GM12878 (cell line): Measurements from ENCODE around the gene ZNF423.

Experiments used
- CHD2 ChIP-seq: IDR thresholded peaks from 2 replicates; pipeline ENCODE4 v1.6.1; 2011; ENCODE audit warnings: low read depth, low read length, improper control_type of control experiment, borderline replicate concordance
- STAT1 ChIP-seq: fragments of 450-650 bp; conservative IDR thresholded peaks from 2 replicates; pipeline ENCODE4 v1.6.1; 2014; ENCODE audit warnings: antibody characterized with exemption, mild to moderate bottlenecking
- TCF7 ChIP-seq: IDR thresholded peaks from 2 replicates; pipeline ENCODE4 v1.6.1; 2014; ENCODE audit warnings: antibody characterized with exemption, borderline replicate concordance
- TF ChIP-seq, protein P1 (sequence below), 3 experiments: IDR thresholded peaks in 2 of 3; conservative IDR thresholded peaks in 1 of 3; 2 replicates each; pipeline ENCODE4 v1.5.1; 2011; ENCODE audit warnings: low read depth in 3 of 3, low read length in 3 of 3, mild to moderate bottlenecking in 3 of 3, control low read depth in 2 of 3, moderate library complexity in 2 of 3, inconsistent platforms in 1 of 3, mixed read lengths in 1 of 3; ENCODE audit not compliant: control insufficient read depth in 2 of 3, insufficient read depth in 1 of 3; ENCODE audit errors: extremely low read depth in 1 of 3

- TF ChIP-seq, protein P1, sequence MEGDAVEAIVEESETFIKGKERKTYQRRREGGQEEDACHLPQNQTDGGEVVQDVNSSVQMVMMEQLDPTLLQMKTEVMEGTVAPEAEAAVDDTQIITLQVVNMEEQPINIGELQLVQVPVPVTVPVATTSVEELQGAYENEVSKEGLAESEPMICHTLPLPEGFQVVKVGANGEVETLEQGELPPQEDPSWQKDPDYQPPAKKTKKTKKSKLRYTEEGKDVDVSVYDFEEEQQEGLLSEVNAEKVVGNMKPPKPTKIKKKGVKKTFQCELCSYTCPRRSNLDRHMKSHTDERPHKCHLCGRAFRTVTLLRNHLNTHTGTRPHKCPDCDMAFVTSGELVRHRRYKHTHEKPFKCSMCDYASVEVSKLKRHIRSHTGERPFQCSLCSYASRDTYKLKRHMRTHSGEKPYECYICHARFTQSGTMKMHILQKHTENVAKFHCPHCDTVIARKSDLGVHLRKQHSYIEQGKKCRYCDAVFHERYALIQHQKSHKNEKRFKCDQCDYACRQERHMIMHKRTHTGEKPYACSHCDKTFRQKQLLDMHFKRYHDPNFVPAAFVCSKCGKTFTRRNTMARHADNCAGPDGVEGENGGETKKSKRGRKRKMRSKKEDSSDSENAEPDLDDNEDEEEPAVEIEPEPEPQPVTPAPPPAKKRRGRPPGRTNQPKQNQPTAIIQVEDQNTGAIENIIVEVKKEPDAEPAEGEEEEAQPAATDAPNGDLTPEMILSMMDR (IDR thresholded peaks at IDR 0.05 in 2 of 3, conservative IDR thresholded peaks at IDR 0.05 in 1 of 3; ENCODE audit: control insufficient read depth in 2 of 3, extremely low read depth in 1 of 3, insufficient read depth in 1 of 3, low read depth in 3 of 3, low read length in 3 of 3), result no peak
- no peak for TF ChIP-seq CHD2
- no peak for TF ChIP-seq TCF7
- no peak for TF ChIP-seq STAT1
Observed at GRCh38 chr16:49743658-49744057, 112.3 kb downstream of the ZNF423 start.
